HG02938 (cell line): Measurements from ENCODE around the gene EFCAB6.

ENCODE experiments used
- ATAC-seq: cut with Tn5 transposase; IDR thresholded peaks from one replicate; pipeline ENCODE4 v1.9.1; 2021; ENCODE audit warnings: mild to moderate bottlenecking, moderate library complexity; ENCODE audit not compliant: unreplicated experiment

The EFCAB6 gene

DNA sequence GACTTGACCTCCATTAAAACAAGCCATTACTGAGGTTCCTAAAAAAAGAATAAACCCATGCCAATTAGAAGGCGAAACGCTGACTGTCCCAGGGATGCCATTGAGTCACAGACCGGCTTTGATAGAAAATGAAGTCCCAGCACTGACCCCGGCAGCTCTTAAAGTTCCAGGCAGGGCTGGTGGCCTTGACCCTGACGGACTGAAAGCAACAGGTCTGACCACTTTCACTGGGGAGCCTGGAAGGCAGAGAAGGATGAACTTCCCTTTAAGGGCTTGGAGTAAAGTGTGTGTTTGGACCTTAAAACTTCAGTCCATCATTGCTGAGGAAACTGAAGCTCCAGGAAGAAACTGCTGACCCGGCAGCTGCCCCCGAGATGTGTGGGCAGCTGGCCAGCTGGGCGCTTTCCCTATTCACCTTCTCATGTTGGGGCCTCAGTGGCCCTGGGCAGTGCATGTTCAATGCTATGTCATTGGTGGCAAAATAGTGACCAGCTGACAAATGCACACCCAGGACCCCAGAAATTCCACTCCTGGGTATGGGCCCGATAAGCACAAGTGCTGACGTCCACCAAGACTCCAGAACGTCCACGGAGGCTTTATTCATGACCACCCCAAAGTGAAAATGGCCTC, 18.9 kb upstream of the EFCAB6 start:
- no peak for ATAC-seq

DNA sequence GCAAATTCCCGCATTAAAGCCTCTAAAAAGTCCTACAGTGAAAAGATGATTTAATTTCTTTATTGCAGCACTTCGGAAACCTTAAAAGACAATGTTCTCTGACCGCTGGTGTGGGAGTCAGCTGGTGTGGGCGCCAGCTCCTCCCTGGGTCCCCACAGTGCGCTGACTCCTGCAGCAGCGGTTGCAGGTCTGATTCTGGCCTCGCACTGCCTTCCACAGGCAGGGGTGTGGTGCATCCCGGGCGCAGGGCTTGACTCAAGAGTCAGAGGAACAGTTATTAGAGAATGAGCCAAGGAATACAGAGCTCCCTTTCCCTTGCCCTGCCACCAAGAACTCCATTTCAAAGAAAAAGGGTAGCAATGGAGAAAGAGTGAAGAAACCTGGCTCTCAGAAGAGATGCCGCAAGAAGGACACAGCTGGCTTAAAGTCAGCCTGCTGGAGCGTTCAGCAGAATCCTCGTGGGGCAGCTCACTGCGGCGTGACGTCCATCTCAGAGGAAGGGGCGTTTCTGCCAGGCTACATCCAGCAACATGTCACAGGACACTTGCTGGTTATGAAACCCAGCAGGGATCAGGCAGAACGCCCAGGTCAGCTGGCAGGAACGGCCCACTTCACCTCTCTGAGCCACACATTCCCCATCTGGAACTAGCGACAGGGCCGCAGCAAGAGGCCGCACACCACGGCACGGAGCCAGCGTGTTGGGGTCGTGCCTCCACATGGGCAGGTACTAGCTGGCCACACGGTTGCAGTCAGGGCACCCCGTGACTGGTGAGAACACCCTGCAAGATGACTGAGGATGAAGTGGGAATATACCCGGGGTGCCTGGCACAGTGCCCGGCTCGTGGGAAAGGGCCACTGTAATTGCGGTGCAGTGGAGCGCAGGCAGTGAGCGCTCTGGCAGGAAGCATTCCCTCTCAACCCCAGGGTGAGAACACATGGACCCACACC, 18.1 kb upstream of the EFCAB6 start:
- no peak for ATAC-seq

DNA sequence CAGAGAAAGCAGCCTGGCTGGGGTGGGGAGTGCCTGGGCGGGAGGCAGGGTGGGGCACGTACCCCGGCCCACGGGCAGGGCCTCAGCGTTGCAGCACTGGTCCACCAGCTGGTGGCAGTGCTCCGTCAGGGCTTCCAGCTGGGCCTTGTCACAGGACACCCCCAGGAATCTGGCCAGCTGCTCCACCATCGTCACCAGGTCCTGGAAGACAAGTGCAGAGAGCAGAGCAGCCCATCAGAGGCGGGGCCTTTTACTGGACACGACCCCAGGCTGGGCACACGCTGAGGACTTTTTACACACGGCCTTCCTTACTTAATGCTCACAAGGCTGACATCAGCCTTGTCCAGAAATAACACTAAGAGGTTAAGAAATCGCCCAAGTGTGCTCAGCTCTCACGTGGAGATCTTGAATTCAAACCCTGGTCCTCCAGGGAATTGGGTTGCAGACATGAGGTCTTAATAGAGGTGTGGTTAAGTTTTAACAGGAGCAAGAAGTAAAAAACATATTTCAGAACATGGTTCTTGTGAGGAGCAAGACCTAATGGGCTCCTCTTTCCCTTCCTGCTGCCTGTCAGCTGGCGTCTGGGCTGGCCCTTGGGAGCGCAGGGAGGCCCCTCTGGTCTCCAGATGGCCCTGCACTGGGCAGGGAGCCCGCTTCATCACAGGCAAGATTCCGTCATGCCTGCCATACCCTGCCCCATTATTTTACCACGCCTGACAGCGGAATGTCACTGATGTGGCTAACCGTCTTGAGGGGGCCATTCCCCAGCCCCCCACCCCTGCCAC, 17.1 kb upstream of the EFCAB6 start:
- ATAC-seq, result no peak

DNA sequence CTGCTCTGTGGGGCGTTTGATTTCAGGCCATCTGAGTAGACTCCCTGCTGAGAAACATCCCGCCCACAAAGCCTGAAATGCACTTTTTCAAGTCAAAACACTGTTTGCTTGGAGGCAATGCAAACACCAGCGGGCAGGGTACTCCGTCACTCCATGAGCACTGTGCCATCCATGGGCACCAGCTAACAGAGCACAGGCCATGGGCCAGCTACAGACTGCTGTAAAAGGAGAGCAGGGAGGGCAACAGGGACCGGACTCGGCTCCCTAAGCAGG, 16.6 kb upstream of the EFCAB6 start:
- no peak for ATAC-seq

DNA sequence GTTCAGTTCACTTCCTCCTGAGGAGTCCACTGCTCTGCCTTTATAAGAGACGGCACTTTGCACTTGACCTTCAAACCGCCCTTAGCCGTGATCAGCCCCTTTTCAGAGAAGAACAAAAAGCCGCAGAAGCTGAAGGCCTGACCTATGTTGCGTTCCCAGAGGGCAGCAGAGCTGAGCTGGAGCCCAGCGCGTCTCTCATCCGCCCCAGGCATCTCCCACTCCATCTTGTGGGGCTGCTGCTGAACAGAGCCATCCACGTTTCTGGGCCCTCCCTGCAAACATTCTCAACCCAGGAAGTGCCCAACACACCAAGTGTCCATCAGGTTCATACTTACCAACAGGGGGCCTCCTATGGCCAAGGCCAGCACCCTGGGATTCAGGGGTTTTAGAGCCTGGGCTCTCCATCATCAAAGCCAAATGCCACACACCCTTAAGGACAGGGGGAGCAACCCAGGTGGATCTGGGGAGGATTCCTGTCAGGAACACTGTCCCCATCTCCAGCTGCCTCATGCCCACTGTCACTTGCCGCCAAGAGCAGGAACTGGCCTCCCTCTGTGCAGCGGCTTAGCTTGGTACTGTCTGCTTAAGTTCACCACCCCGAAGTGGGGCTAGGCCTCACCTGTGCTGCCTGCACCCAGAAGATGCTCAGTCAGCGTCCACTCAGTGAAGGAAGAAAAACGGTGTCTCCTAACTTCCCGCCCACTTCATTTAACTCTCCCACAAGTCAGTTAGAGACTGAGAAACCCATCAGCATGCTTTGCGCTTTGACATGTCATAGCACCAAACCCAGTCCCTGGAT, 16.0 kb upstream of the EFCAB6 start:
- ATAC-seq, result no peak

DNA sequence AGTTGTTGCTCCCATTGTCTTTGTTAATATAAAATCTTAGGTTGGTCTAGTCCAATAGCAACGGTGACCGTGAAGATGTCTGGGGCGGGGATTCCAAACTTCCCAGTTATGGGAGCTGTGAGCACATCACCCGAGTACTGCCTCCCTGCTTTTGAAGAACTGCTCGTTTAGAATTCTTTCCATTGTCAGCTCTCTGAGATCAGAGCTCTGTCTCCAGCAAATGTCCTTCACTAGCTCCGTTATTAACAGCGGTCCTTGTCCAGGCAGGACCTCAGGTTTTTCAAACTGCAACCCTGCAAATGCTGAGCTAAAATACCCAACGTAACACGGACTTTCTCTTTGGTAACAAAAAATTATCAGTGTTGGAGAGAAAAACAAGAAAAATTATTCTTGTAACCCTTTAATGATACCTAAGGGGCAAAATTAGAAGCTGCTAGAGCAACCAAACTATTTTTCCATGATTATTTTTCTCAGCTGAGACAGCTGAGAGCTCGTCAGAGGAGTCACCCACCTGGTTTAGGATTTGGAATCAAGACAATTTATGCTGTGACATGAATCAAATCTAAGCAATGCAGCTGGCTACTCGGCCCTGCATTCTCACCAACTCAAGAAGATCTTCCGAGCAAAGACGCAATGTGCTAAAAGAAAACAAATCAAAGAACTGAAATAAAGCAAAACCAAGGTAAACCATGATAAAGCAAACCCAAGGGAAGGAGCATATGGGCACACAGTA, 15.1 kb upstream of the EFCAB6 start:
- ATAC-seq, result no peak

DNA sequence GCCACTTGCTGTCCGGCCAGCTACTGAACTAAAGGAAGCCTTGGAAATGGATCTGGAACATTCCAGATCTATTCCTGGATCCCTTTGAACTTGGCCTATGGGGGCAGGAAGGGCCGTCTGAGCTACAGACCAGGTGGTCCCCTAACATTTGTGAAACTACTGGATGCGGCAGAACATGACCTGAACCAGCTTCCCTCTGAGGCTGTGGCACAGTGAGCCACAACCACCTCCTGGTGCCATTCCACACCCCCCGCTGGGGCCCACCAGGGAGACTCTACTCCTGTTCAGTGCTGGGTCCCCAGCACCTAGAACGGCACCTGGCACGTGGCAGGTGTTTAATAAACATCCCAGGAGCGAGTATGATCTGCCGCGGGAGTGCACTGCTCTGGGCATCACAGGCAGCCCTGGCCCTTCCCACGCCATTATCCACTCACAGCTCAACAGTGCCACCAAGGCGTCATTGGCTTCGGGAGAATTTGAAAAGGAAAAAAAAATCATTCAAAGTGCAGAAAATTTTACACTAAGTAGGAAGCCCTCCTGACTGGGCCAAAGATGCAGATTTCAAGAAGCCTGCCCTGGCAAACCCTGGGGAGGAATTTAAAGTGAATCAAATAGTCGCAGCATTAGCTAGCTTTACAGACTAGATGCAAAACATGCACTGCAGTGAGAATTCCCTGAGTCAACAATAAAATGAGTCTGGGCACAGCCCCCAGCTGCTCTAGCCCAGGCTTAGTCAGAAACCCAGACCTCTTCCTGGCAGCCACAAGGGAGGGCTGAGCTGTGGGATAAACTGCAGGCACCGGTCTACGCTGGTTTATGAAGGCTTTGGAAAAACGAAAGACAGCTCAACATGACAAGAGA, 14.3 kb upstream of the EFCAB6 start:
- no peak for ATAC-seq

DNA sequence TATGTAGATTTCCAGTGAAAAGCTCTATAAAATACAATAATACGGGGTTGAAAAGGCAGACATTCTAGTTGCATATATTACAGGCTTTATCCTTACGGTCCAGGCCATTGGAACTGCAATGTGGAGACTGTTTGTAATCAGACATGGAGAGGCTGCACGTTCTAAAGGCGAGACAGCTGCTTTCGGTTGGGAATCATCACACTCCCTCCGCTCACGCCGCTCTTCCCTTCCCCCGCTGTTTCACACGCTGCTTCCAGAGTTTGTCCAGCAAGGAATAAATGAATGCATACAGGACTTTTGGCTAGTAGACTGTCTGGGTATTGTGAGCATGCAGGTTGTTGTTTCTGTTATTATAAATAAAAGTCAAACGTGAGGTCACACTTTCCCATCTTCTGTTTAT, 13.5 kb upstream of the EFCAB6 start:
- no peak for ATAC-seq

DNA sequence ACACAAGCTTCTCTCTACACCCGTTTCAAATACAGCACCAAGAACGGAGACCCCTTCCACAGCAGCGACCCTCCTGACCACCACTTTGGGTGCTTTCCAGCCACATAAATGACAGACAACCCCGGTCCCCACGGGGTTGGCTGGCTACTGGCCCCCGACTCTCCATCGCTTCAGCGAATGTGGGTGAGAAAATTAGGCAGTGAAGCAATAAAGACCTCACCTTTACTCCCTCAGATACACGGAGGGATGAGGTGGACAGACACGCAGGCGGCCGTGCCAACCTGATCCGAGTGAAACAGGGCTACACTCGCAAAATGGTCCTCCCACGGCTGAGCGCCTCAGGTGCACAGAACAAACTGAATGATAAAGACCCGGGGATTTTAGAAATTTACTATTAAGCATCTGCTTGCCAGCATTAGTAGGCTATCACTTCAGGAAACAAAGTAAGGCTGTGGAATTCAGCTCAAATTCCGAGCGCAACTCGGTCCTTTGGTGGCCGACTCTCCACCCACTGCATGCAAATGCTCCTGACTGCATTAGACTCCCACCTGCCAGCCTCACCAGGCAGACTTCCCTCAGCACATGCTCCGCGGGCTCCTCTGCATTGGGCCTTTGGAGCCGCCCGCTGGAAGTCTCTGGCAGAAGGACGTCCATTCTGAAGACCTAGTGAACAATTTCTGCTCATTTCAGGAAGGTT, 12.8 kb upstream of the EFCAB6 start:
- no peak for ATAC-seq

DNA sequence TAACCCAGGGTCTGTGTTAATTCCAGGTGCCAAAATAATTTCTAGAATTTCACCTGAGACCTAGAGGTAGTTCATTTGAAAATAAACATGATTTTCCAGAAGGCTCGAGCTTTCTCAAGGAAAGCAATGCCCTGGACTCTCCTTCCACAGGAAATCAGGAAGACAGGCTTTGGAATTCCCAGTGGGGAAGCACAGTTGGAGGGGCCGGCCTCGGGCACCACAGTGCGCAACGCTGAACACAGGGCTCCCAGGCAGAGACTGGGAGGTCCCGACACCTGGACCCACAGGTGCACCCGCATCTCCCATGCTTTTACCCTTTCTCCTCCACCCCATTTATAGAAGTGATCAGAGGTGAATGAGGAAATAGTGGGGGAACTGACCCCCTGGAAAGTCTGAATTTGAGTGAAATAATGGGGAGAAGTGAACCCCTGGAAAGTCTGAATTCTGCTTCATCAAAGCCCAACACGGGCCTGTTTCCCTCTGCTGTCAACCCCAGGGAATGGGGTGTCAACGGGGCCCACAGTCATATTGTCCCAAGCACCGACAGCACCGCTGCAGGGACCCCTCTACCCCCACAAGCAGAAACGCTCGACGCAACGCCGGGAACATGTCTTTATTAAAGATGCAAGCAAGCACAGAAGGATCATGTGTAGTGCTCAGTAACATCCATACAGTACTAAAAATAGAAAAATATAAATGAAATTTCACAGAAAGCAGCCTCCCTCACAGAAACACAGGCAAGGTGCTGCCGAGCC, 12.0 kb upstream of the EFCAB6 start:
- no peak for ATAC-seq

DNA sequence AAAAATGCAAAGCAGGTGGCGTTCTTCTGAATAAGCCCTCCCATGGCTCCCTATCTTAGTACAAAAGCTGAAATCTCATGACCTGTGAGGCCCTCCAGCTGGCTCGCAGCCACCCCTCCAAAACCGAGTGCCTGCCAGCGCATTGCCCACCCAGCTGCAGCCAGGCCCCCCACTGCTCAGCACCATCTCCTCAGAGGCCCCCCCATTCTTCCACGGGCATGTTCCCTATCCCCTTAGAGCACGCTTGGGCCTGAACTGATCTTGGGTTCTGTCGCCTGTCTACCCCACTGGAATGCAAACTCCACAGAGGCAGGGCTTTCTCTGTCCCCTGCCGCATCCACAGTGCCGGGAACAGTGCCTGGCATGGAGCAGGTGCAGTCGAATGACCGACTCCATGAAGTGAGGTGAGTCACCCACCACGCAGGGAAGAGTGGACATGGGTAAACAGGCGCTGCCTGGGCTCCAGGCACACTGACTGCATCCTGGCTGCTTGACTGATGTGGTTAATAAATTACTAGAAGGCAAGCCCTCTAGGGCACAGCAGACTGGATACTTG, 11.3 kb upstream of the EFCAB6 start:
- ATAC-seq, result no peak

DNA sequence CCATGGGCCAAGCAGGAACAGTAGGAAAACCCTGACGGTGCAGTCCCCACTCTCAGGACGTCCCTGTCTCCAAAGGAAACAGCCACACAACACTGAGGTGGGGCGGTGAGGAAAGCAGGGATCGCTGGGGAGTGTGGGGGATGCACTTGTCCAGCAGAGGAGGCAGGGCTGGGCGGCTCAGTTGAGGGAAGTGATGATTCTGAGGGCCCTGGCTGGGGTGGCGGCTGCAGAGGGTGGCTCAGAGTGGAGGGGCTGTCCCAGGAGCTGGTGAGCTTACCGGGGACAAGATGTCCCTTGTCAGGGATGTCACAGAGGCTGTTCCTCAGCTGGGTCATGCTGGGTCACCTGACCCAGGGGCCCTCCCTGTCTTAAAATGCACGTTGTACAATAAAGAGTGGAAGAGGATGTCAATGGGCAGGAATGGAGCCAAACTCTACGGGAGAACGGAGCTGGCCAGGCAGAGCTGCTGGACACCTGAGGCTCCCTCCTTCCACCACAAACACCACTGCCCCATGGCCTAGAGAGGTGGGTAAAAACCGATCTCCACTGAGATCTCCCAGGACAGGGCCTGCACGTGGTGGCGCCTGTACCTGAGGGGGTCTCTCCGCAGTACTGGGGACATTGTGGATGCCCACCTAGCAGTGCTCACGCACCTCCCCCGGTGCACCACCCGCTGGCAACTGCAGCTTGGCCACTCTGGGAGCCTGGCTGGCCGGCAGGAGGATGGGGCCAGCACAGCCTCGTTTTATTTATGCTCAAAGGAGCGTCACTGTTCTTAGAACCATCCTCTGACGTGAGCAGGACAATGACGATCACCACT, 9.7 kb upstream of the EFCAB6 start:
- no peak for ATAC-seq

DNA sequence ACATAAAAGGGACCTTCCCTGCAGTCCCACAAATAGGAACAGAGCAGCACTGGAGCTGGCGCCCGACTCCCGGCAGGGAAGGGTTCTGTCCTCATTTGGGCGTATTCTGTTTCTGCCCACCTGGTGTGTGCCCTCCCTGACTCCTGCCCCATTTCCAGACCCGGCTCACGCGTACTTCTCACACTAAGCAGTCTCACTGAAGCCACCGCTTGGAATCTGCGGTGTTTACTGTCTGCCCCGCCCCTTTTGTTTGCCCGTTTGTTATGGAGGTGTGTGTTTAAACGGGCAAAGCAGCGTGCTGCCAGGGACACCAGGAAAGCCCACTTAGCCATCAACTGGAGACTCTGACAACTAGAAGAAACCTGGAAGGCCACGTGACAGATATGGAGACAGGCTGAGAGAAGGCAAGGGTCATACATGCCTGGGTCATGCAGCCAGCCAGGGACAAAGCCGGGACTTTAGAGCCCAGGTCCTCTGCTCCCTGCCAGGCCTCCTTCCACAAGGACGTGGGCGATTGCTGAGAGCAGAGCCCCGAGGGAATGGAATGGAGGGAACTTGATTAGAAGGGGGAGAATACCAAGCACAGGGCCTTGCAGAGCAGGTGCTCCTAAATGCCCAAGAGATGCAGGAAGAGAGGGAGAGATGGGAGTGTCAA, 8.7 kb upstream of the EFCAB6 start:
- no peak for ATAC-seq

DNA sequence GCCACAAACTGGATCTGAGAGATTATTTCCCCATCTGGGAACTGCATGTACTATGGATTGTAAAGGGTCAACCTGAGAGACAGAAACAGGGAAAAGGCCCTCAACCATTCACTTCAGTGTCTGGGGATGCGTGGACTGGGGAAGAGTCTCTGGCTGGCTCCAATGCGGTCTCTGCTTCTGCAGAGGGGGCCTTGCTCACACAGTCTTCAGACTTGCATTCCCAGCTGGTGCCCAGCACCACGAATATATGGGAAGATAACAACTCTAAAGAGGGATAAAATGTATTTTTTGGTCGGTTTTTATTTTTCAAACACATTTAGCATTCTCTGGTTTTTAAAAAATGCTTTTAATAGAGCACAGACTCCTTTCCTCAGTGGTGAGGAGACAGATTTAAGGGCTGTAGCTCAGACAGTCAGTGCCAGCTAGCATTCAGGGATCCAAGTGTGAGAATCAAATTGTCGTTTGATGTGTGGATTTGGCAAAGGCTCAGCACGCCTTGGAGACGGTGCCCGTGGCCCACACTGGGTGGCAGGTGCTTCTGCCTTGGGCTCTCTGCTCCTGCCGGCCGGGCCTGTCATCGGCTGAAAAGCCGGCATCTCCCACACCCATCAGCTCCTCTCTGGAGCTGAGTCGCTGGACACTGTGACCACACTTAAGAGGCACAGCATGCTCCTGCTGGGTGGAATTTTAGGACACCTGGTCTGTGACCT, 8.0 kb upstream of the EFCAB6 start:
- no peak for ATAC-seq

DNA sequence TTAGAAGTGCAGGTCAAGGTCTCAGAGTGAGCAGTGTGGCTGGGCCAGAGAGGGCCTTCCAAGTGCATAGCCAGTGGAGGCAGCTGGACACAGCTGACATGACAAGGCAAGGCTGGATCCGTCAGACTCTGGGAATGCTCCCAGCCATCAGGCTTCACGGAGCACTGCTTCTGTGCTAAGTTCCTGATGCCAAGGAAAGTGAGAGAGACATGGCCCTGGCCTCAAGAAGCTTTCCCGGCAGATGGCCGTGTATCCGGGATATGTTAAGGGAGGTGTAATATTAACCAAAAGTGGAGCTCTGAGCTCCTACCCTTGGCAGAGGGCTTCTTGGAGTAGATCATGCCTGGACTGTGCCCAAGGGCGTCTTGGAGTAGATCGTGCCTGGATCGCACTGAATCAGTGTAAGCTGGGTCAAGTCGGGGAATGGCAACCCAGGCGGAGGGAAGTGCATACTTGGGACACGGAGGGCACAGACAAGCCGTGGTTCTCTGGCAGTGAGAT, 7.4 kb upstream of the EFCAB6 start:
- no peak for ATAC-seq

DNA sequence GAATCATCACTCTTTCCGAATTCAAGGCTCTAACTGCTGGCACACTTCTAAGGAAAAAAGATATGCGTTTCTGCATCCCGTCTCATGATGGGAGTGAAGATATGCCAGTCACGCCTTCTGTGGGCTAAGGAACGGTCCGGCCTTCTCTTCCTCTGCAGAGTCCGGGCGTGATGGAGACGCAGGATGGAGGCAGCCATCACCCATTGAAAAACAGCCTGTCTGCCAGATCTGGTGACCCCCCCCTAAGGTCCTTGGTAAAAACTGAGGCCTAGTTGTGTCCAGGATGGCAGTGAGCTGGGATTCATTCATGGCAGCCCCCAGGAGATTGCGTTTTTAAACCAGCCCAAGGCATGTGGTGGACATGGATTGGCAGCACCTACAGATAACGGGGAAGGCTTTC, 6.9 kb upstream of the EFCAB6 start:
- no peak for ATAC-seq
